Mesodermal cell (in vitro differentiated cells): ENCODE measurements around the gene ZNF69. TPM values are rescaled to one million over a fixed set of nuclear protein-coding genes. Genes with fewer than 3 reads are reported as not detected.
"Not testable (repeated sequence)": the region's sequence is repeated elsewhere in the genome, so short reads cannot be mapped to it uniquely, and the experiment has no call there.

ENCODE experiments used
- H3K27ac ChIP-seq: 2 replicates; pipeline ENCODE4 v1.7.0; 2013; ENCODE audit warnings: mild to moderate bottlenecking, low read depth, low read length, moderate library complexity; ENCODE audit not compliant: severe bottlenecking
- H3K36me3 ChIP-seq: 2 replicates; pipeline ENCODE4 v1.7.1; 2013; ENCODE audit warnings: mild to moderate bottlenecking, low read length, moderate library complexity; ENCODE audit not compliant: control insufficient read depth, insufficient read depth
- H3K4me1 ChIP-seq: one replicate; pipeline ENCODE4 v1.7.1; 2013; ENCODE audit warnings: mild to moderate bottlenecking, low read length; ENCODE audit not compliant: insufficient read depth, control insufficient read depth, poor library complexity, severe bottlenecking
- H3K4me3 ChIP-seq: 2 replicates; pipeline ENCODE4 v1.7.0; 2013; ENCODE audit warnings: low read length, control low read depth, mild to moderate bottlenecking; ENCODE audit not compliant: insufficient read depth, poor library complexity, severe bottlenecking; ENCODE audit errors: extremely low read depth
- H3K9me3 ChIP-seq: 2 replicates; pipeline ENCODE4 v1.7.1; 2013; ENCODE audit warnings: mild to moderate bottlenecking, low read length, moderate library complexity; ENCODE audit not compliant: control insufficient read depth
- WGBS, 2 experiments: methylation state at CpG; one replicate each; pipeline ENCODE4 v1.1.5; 2013; ENCODE audit warnings: missing lambda C conversion rate in 2 of 2; ENCODE audit not compliant: insufficient coverage in 2 of 2; 5-methylcytosine and 5-hydroxymethylcytosine counted together
- polyA plus RNA-seq, 2 experiments: library from polyadenylated mRNA; stranded (reverse); fragments of 50-300 nt; gene quantifications; one replicate each; pipeline ENCODE4 v1.2.3, GENCODE V29; 2013

ZNF69 gene
- polyA plus RNA-seq (2013, experiment 1 of 2), result 7.6 TPM
- 7.7 TPM for polyA plus RNA-seq (2013, experiment 2 of 2)

GRCh38 chr19:11887611-11888531 lies at the start of gene ZNF69:
Gene ZNF69 (plus strand): TSS chr19:11887782. CDS start chr19:11887924, 142 bp downstream.
- Histone ChIP-seq H3K9me3 (peaks cover 26% of the 10 kb centered on the region), H3K4me3 (peak within 1 kb of the TSS; percentile 79), H3K36me3 (peaks cover 25% of the 10 kb centered on the region), H3K4me1 (no peaks in the 10 kb centered on the region), H3K27ac (peak within 1 kb of the TSS; percentile 95)
- WGBS, 2 experiments, result 2 to 5% methylated on average over 50 to 56 of the region's 56 CpGs

- H3K36me3 ChIP-seq, result no peaks in the 10 kb centered on the region
- no peaks in the 10 kb centered on the region for H3K4me1 ChIP-seq
- no peaks in the 10 kb centered on the region for H3K9me3 ChIP-seq
- 93 to 100% methylated on average over 2 of the region's 2 CpGs for WGBS, 2 experiments
- H3K4me3 ChIP-seq, result no peak overlapping the region
- no peak overlapping the region for H3K27ac ChIP-seq
Observed at GRCh38 chr19:11843722-11844121, 43.9 kb upstream of the ZNF69 start.

- not testable (repeated sequence) for H3K4me1 ChIP-seq, H3K27ac ChIP-seq, H3K36me3 ChIP-seq, H3K4me3 ChIP-seq, H3K9me3 ChIP-seq
- 56 to 64% methylated on average over 6 of the region's 6 CpGs for WGBS, 2 experiments
Observed at GRCh38 chr19:11847615-11848014, 40.0 kb upstream of the ZNF69 start.

- H3K4me1 ChIP-seq, result no peaks in the 10 kb centered on the region
- H3K27ac ChIP-seq, result no peak overlapping the region
- H3K9me3 ChIP-seq, result peaks cover 2% of the 10 kb centered on the region
- WGBS, 2 experiments, result 84 to 96% methylated on average over 7 to 11 of the region's 11 CpGs
- H3K36me3 ChIP-seq, result no peaks in the 10 kb centered on the region
- H3K4me3 ChIP-seq, result peak overlapping the region; percentile 29
Observed at GRCh38 chr19:11848200-11848593, 39.4 kb upstream of the ZNF69 start.

- Histone ChIP-seq H3K9me3 (peaks cover 8% of the 10 kb centered on the region), H3K4me3 (peak within 1 kb of the TSS; percentile 29), H3K27ac (no peak within 1 kb of the TSS), H3K4me1 (no peaks in the 10 kb centered on the region), H3K36me3 (no peaks in the 10 kb centered on the region)
- 60 to 70% methylated on average over 49 to 58 of the region's 59 CpGs for WGBS, 2 experiments
Observed at GRCh38 chr19:11848594-11849469, 38.8 kb upstream of the ZNF69 start, which contains the start of gene ZNF439. Gene ZNF439 (plus strand): TSS chr19:11848726. CDS start chr19:11848868, 142 bp downstream.

DNA sequence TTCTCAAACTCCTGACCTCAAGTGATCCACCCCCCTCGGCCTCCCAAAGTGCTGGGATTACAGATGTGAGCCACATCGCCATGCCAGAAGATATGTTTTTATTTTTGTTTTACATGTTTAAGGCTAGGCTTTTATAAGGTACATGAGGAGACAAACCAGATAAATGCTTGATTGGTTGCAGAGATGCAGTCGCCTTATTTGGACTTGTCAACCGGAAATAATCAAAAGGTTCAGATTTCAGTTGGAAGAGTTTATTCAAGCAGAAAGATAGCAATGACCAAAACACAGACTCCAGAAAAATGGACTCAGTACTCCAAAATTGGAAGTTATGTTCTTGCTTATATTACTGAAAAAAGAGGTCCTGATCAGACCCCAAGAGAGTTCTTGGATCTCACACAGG lies 37.3 kb upstream of the ZNF69 start:
- H3K9me3 ChIP-seq, result peaks cover 11% of the 10 kb centered on the region
- not testable (repeated sequence) for H3K4me1 ChIP-seq, H3K36me3 ChIP-seq, H3K27ac ChIP-seq, H3K4me3 ChIP-seq
- WGBS, 2 experiments, result 90 to 92% methylated on average over 2 to 3 of the region's 4 CpGs

- WGBS, 2 experiments, result 61 to 67% methylated on average over 2 of the region's 3 CpGs
- H3K36me3 ChIP-seq, result no peaks in the 10 kb centered on the region
Observed at GRCh38 chr19:11853358-11853757, 34.2 kb upstream of the ZNF69 start.

GRCh38 chr19:11856596-11857250 lies 30.9 kb upstream of the ZNF69 start:
- Histone ChIP-seq H3K9me3 (peaks cover 23% of the 10 kb centered on the region), H3K27ac (no peak overlapping the region), H3K4me3 (no peak overlapping the region), H3K4me1 (no peaks in the 10 kb centered on the region), H3K36me3 (no peaks in the 10 kb centered on the region)
- WGBS, 2 experiments, result 89 to 94% methylated on average over 4 to 6 of the region's 12 CpGs

More at GRCh38 chr19:11853358-11853757, 34.2 kb upstream of the ZNF69 start:
- H3K4me3 ChIP-seq, result no peak overlapping the region
- peaks cover 11% of the 10 kb centered on the region for H3K9me3 ChIP-seq
- H3K27ac ChIP-seq, result no peak overlapping the region
- H3K4me1 ChIP-seq, result no peaks in the 10 kb centered on the region

DNA sequence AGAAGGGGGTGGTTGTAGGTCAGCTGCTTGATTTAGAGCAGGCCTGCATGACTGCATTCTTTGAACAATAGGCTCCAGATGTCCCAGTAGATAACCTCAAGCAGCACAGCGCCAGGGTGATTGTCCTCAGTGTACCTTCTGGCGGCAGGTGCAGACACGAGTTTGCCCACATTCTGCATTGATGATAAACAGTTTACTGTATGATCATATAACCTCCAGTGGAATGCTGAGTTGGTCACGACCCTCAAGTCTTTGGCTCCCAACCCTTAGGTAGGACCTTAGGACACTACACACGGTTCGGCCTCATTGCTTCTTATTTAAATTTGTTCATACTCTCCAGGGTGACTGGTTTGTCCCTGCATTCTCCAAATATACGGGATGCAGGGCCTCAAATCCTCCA lies 26.9 kb upstream of the ZNF69 start:
- H3K27ac ChIP-seq, result no peak overlapping the region
- peaks cover 17% of the 10 kb centered on the region for H3K9me3 ChIP-seq
- WGBS, 2 experiments, result 92 to 100% methylated on average over 3 to 6 of the region's 7 CpGs
- no peaks in the 10 kb centered on the region for H3K4me1 ChIP-seq
- no peaks in the 10 kb centered on the region for H3K36me3 ChIP-seq
- no peak overlapping the region for H3K4me3 ChIP-seq

GRCh38 chr19:11861301-11861700 lies 26.3 kb upstream of the ZNF69 start:
- H3K4me1 ChIP-seq, result no peaks in the 10 kb centered on the region
- H3K4me3 ChIP-seq, result no peak overlapping the region
- WGBS, 2 experiments, result 100% methylated on average over 1 of the region's 2 CpGs; no CpG with 5 or more reads in 1 of the 2 experiments

More at GRCh38 chr19:11861301-11861700, 26.3 kb upstream of the ZNF69 start:
- Histone ChIP-seq H3K9me3 (peaks cover 17% of the 10 kb centered on the region), H3K36me3 (no peaks in the 10 kb centered on the region), H3K27ac (no peak overlapping the region)
